H1 (cell line): ENCODE results near the gene RAD18. TPM values are rescaled to one million over a fixed set of nuclear protein-coding genes. Genes with fewer than 3 reads are reported as not detected.

Experiments
- CEBPB ChIP-seq: IDR thresholded peaks from 2 replicates; pipeline ENCODE4 v1.6.1; 2012; ENCODE audit warnings: low read depth, low read length
- CHD1 ChIP-seq: IDR thresholded peaks from 2 replicates; pipeline ENCODE4 v1.6.1; 2012; ENCODE audit warnings: low read depth, low read length, improper control_type of control experiment
- CTBP2 ChIP-seq: IDR thresholded peaks from 2 replicates; pipeline ENCODE4 v1.7.0; 2011; ENCODE audit warnings: borderline replicate concordance, mild to moderate bottlenecking, moderate library complexity, mixed read lengths, low read length; ENCODE audit not compliant: insufficient read depth, insufficient read length
- E2F6 ChIP-seq: IDR thresholded peaks from 2 replicates; pipeline ENCODE4 v1.6.1; 2012; ENCODE audit warnings: inconsistent platforms
- EP300 ChIP-seq, 2 experiments: IDR thresholded peaks; 1 replicate in 1 of 2; 2 replicates in 1 of 2; pipeline ENCODE4 v1.6.1; 2011 to 2012; ENCODE audit warnings: low read depth in 2 of 2, low read length in 2 of 2, mild to moderate bottlenecking in 2 of 2, borderline replicate concordance in 1 of 2, inconsistent platforms in 1 of 2, moderate library complexity in 1 of 2
- EZH2 ChIP-seq: fragments of 200-600 bp; sonication (generic); IDR thresholded peaks from 2 replicates; pipeline ENCODE4 v1.7.1; 2012; ENCODE audit warnings: low read depth, mild to moderate bottlenecking, moderate library complexity, low read length, inconsistent platforms; ENCODE audit not compliant: severe bottlenecking
- GABPA ChIP-seq: IDR thresholded peaks from 2 replicates; pipeline ENCODE4 v1.6.1; 2011; ENCODE audit warnings: mild to moderate bottlenecking, low read length, moderate library complexity, borderline replicate concordance; ENCODE audit not compliant: insufficient read depth
- HDAC2 ChIP-seq, 2 experiments: fragments of 300-600 bp in 1 of 2; sonication (generic) in 1 of 2; IDR thresholded peaks; 2 replicates each; pipeline ENCODE4 v1.6.1; 2011 to 2012; ENCODE audit warnings: low read depth in 2 of 2, low read length in 2 of 2, mild to moderate bottlenecking in 2 of 2, moderate library complexity in 2 of 2, borderline replicate concordance in 1 of 2, inconsistent platforms in 1 of 2
- JUN ChIP-seq: IDR thresholded peaks from 2 replicates; pipeline ENCODE4 v1.6.1; 2011; ENCODE audit warnings: low read depth, mild to moderate bottlenecking, improper control_type of control experiment, low read length
- JUND ChIP-seq: IDR thresholded peaks from 2 replicates; pipeline ENCODE4 v1.6.1; 2011; ENCODE audit warnings: mild to moderate bottlenecking, improper control_type of control experiment, low read length
- KDM5A ChIP-seq: fragments of 200-600 bp; IDR thresholded peaks from 2 replicates; pipeline ENCODE4 v1.7.1; 2012; ENCODE audit warnings: mild to moderate bottlenecking, low read length, inconsistent platforms, mixed read lengths
- MAX ChIP-seq: IDR thresholded peaks from 2 replicates; pipeline ENCODE4 v1.6.1; 2012; ENCODE audit warnings: inconsistent platforms
- PHF8 ChIP-seq: fragments of 200-600 bp; sonication (generic); conservative IDR thresholded peaks from 2 replicates; pipeline ENCODE4 v1.7.1; 2012; ENCODE audit warnings: low read depth, mild to moderate bottlenecking, inconsistent platforms, low read length, moderate library complexity
- POU5F1 ChIP-seq: IDR thresholded peaks from 2 replicates; pipeline ENCODE4 v1.6.1; 2011; ENCODE audit warnings: low read depth, mild to moderate bottlenecking, low read length, moderate library complexity
- RAD21 ChIP-seq, 2 experiments: IDR thresholded peaks in 1 of 2; conservative IDR thresholded peaks in 1 of 2; 2 replicates each; pipeline ENCODE4 v1.6.1; 2011; ENCODE audit warnings: low read depth in 2 of 2, low read length in 2 of 2, improper control_type of control experiment in 1 of 2, inconsistent platforms in 1 of 2, mild to moderate bottlenecking in 1 of 2, moderate library complexity in 1 of 2
- SAP30 ChIP-seq: fragments of 300-600 bp; sonication (generic); IDR thresholded peaks from 2 replicates; pipeline ENCODE4 v1.7.1; 2012; ENCODE audit warnings: low read length, moderate library complexity, mild to moderate bottlenecking, inconsistent platforms; ENCODE audit not compliant: insufficient read depth, insufficient replicate concordance
- SIN3A ChIP-seq, 2 experiments: IDR thresholded peaks in 1 of 2; conservative IDR thresholded peaks in 1 of 2; 2 replicates each; pipeline ENCODE4 v1.6.1; 2011 to 2012; ENCODE audit warnings: low read length in 2 of 2, improper control_type of control experiment in 1 of 2, low read depth in 1 of 2, mild to moderate bottlenecking in 1 of 2
- SIX5 ChIP-seq: IDR thresholded peaks from 2 replicates; pipeline ENCODE4 v1.6.1; 2011; ENCODE audit warnings: mild to moderate bottlenecking, low read depth, low read length
- SP4 ChIP-seq: IDR thresholded peaks from 2 replicates; pipeline ENCODE4 v1.6.1; 2012; ENCODE audit warnings: low read length, inconsistent platforms
- ZNF274 ChIP-seq: IDR thresholded peaks from 2 replicates; pipeline ENCODE4 v1.7.0; 2012; ENCODE audit warnings: low read length, borderline replicate concordance; ENCODE audit errors: extremely low read depth
- polyA plus RNA-seq, 7 experiments: library from polyadenylated mRNA; depleted of rRNA in 3 of 7; stranded (reverse) in 5 of 7; unstranded in 2 of 7; fragments of >200 nt in 5 of 7; fragments of 200-250 nt in 2 of 7; gene quantifications; 1 replicate in 5 of 7; 2 replicates in 1 of 7; 4 replicates in 1 of 7; pipeline versions ENCODE4 v1.2.1 to v1.2.3, GENCODE V29; 2011 to 2013; ENCODE audit warnings: missing spikeins in 2 of 7, mixed read lengths in 2 of 7
- total RNA-seq: library from RNA; stranded (reverse); fragmentation: NEBNext Ultra II Directional; extraction: Animal tissue kit (Norgen Biotek cat#: 25700); gene quantifications from 2 replicates; pipeline ENCODE4 v1.2.1, GENCODE V29; 2021

Gene RAD18
- total and polyA plus RNA-seq, 2 of the 8 experiments (the other 6 are each of a cell fraction or from before 2014, with no cell fraction given): 13.0 to 23.2 TPM

- no peak for TF ChIP-seq GABPA
- no peak for TF ChIP-seq JUN
- TF ChIP-seq SAP30: peak; percentile 85
- no peak for TF ChIP-seq CHD1
- peak; percentile 58 for TF ChIP-seq E2F6
- peak; percentile 84 for TF ChIP-seq MAX
- peak in 1 of 2 experiments; percentile 88; a peak in 2 of 4 replicates for TF ChIP-seq HDAC2 (IDR thresholded peaks at IDR 0.05; ENCODE audit: borderline replicate concordance in 1 of 2, low read depth in 2 of 2, low read length in 2 of 2)
- peak; percentile 84 for TF ChIP-seq PHF8
- TF ChIP-seq POU5F1: no peak
- no peak for TF ChIP-seq EZH2
- TF ChIP-seq JUND: peak; percentile 4; the same call in 1 of the 2 replicates
- no peak for TF ChIP-seq EP300 (IDR thresholded peaks at IDR 0.05; ENCODE audit: borderline replicate concordance in 1 of 2, low read depth in 2 of 2, low read length in 2 of 2)
- no peak for TF ChIP-seq ZNF274
- TF ChIP-seq CEBPB: no peak
- TF ChIP-seq SIX5: peak; percentile 85
- TF ChIP-seq CTBP2: peak; percentile 69
- peak; percentile 65 for TF ChIP-seq KDM5A
- no peak for TF ChIP-seq SP4
- TF ChIP-seq SIN3A (conservative IDR thresholded peaks at IDR 0.05 in 1 of 2, IDR thresholded peaks at IDR 0.05 in 1 of 2; ENCODE audit: low read depth in 1 of 2, low read length in 2 of 2): peak; percentile 40 to 95; a peak in 2 of 4 replicates
- no peak for TF ChIP-seq RAD21 (IDR thresholded peaks at IDR 0.05 in 1 of 2, conservative IDR thresholded peaks at IDR 0.05 in 1 of 2; ENCODE audit: low read depth in 2 of 2, low read length in 2 of 2)
These were observed at the start of gene RAD18 (continued) for GRCh38 chr3:8963137-8963853.
